ENCODE data around the gene ROCK1.
"Not testable (repeated sequence)": the region's sequence is repeated elsewhere in the genome, so short reads cannot be mapped to it uniquely, and the experiment has no call there.

Gene ROCK1

DNA sequence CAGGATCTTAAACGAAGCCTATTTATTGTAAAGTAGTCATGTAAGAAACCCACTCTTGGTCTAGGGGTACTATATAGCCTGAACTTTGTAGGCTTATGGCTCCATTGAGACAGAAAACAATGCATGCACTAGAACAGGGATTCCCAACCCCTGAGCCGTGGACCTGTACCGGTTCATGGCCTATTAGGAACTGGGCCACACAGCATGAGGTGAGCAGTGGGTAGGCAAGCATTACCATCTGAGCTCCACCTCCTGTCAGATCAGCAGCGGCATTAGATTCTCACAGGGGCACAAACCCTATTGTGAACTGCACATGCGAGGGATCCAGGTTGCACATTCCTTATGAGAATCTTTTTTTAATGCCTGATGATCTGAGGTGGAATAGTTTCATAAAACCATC, 59.2 kb downstream of the ROCK1 start:
- no peak for DNase-seq (ENCODE audit: low spot score)

DNA sequence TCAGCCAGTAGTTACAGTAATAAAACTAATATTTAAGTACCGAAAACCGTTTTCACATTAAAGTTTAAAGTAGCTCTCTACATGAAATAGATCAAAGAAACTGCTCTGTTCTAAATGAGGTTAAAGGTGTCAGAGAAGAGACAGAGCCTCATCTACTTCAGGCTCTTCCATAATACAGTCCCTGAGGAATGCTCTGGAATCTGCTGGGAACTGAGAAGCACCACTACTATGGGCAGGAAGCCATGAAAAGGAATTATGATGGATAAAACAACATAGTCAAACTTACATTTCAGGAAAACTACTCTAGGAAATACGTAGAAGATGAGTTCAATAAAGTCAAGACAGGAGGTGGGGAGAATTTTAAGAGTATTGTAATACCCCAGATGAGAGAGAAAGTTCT, 60.0 kb downstream of the ROCK1 start:
- DNase-seq (ENCODE audit: low spot score) = no peak

DNA sequence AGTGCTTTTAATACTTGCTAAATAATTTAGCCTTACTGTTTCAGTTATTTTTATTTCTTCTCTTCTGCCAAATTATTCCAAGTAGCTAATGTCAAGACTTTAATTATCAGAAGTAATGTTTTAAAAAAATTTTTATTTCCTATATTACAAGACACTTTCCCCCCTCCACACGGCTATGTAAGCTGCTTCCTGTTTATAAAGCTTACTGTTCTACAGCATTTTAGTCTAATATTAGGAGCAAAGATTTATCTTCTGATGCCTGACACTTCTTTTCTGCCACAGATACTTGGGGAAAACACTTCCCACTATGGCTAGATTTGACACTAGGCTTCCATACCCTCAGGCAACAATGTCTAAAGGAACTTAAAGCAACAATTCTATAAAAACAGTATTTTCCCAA, 62.3 kb downstream of the ROCK1 start:
- no peak for DNase-seq (ENCODE audit: low spot score)

DNA sequence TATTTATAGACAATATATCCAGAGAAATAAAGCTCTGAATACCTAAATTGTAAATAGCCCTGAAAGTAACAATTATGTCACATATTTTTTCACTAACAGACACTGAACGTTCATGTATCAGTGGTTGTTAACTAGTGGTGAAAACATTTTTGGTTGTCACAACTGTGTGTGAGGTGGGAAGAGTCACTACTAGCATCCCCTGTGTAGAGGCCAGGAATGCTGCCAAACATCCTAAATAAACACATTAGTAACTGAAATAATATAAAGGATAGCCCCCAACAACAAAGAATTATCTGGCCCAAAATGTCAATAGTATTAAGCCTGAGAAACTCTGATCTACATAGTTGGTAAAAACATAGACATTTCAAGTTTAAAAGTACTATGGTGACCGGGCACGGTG, 64.5 kb downstream of the ROCK1 start:
- DNase-seq (ENCODE audit: low spot score) = no peak

DNA sequence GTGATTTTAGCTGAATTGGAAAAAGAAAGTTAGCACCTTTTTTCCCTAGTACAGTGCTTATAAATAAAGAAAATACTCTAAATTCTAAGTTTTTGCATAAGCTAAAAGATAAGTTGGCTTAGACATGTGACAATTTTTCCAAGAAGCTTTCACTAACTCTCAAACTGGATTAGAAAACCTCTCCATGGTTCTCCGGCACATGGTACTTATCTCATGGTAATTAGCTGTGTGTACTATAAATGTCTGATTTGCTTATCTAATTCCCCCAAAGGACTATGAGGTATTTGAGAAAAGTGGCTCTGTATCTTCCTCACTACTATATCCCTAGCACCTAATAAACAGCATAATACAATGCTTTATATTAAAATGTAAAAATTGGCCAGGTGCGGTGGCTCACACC, 71.1 kb downstream of the ROCK1 start:
- DNase-seq (ENCODE audit: low spot score) = no peak

DNA sequence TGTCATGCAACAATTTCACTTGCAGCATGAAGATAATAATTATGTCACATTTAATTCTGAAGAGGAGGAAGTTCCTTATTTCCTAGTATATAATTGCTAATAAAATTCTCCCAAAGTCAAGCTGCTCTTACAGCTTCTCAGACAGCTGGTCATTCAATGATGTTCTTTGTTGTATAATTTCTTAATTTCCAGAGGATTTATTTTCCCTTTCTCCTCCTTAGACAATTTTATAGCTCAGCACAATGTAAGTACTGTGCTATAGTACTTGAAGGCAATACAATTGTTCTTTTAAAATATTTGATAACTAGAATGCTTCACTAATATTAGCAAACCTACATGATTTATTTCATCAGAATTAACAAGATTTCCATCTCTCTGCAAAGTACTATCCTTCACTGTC, 73.4 kb downstream of the ROCK1 start:
- DNase-seq (ENCODE audit: low spot score) = no peak

DNA sequence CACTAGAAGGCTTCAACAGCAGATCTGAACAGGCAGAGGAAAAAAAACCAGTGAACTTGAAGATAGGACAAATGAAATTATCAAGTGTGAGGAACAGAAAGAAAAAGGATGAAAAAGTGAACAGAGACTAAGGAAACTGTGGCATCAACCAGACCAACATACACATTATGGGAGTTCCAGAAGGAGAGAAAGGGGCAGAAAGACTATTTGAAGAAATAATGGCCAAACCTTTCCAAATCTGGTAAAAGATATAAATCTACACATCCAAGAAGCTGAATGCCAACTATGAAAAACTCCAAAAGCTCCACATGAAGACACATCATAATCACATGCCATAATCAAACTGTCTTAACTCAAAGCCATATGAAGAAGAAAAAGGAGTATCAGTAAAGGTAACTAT, 79.8 kb downstream of the ROCK1 start:
- no peak for DNase-seq (ENCODE audit: low spot score)

DNA sequence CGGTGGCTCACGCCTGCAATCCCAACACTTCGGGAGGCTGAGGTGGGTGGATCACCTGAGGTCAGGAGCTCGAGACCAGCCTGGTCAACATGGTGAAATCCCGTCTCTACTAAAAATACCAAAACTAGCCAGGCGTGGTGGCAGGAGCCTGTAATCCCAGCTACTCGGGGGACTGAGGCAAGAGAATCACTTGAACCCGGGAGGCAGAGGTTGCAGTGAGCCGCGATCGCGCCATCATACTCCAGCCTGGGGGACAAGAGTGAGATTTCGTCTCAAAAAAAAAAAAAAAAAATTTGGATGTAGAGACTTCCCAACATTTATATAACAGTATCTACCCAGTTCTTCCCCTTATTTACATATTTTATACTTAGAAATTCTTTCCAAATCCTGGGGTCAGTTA, 93.4 kb downstream of the ROCK1 start:
- DNase-seq (ENCODE audit: low spot score) = not testable (repeated sequence)

DNA sequence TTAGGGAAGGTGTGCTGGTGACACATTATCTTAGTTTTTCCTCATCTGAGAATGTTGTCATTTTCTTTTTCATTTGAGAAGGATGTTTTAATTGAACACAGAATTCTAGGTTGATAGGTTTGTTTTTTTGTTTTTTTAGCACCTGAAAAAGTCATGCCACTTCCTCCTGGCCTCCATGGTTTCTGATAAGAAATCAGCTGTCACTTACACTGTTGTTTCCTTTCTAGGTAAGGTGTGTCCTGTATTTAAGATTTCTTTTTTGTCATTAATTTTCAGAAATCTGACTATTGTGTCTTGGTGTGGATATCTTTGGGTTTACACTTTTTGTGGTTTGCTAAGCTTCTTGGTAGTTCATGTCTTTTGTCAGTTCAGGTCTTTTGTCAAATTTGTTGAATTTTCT, 99.3 kb downstream of the ROCK1 start:
- DNase-seq (ENCODE audit: low spot score) = no peak

DNA sequence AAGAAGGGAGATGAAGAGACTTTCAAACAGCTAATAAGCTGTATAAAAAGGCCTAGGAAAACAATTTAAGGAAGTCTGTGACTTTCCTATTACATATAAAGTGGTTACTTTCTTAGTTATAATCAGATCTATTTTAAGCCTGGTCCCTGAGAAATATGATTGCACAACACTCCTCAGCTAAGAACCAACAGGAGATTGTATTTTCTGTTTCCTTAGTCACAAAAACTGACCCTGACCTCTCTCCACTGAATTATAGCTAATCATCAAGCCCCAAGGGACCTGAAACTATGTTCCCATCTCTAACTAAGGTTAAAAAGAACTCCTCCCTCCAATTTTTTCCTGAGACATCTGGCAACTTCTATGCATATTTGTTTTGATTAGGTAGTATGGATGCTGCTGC, 106.9 kb downstream of the ROCK1 start:
- no peak for DNase-seq (ENCODE audit: low spot score)

DNA sequence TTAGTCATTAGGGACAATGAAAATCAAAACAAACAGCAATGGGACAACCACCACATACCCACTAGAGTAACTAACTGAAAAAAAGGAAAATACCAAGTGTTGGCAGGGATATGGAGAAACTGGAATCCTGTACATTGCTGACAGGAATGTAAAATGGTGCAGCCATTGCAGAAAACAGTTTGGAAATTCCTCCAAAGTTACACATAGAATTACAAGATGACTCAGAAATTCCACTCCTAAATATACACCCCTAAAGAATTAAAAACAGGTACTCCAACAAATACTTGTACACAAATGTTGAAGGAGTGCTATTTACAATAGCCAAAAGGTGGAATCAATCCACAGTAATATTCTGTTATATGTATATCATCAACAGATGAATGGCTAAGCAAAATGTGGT, 110.9 kb downstream of the ROCK1 start:
- no peak for DNase-seq (ENCODE audit: low spot score)

DNA sequence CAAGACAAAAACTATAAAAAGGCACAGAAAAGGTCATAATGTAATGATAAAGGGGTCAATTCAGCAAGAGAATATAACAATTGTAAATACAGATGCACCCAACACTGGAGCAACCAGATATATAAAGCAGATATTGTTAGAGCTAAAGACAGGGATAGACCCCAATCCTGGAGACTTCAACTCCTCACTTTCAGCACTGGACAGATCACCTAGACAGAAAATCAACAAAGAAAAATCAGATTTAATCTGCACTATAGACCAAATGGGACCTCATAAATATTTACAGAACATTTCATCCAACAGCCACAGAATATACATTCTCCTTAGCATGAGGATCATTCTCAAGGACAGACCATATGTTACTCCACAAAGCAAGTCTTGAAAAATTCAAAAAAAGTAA, 114.2 kb downstream of the ROCK1 start:
- DNase-seq (ENCODE audit: low spot score) = no peak

DNA sequence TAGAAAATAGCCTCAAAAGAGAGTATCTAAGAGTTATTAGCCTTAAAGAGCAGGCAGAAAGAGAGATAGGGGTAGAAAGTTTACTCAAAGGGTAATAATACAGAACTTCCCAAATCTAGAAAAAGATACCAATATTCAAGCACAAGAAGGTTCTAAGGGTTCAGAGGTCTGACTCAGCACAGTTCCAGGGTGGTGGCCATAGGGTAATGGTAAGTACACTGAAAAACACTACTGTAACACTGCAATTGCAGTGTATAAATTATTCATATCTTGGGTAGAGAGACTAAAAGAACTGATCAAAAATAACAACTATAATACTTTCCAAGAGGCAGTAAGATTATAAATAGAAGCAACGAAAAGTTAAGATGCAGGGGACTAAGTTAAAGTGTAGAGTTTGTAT, 115.2 kb downstream of the ROCK1 start:
- DNase-seq (ENCODE audit: low spot score) = no peak

DNA sequence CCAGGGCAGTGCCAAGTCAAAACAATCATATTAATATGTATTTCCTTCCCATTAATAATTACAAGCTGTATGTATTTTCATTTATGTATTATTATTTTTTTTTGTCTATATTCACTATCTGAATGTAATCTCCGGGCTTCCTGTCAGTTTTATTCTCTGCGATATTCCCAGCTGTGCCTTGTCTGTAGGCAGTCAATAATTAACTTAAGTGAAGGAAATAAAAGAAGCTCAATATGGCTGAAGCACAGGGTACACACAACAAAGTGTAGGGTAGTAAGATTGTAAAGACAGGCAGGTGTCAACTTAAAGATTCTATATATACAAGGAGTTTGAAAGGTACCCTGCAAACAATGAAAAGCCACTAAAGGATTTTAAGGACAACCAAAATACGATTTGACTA, 122.9 kb downstream of the ROCK1 start:
- DNase-seq (ENCODE audit: low spot score) = no peak

DNA sequence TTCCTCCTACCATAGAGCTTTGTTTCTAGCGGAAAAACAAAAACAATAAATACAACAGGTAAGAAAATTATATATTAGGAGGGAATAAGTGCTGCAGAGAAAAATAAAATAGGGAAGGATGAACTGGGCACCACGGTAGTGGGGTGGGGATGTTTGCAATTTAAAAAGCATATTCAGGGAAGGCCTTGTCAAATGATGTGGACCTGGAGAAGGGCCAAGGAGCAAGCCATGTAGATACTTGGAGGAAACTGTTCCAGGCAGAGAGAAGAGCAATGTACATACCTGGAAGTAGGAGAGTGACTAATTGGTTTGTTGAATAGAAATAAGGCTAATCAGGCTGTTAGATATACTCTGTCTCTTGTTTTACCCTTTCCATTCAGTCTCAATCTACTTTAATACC, 136.5 kb downstream of the ROCK1 start:
- no peak for DNase-seq (ENCODE audit: low spot score)

DNA sequence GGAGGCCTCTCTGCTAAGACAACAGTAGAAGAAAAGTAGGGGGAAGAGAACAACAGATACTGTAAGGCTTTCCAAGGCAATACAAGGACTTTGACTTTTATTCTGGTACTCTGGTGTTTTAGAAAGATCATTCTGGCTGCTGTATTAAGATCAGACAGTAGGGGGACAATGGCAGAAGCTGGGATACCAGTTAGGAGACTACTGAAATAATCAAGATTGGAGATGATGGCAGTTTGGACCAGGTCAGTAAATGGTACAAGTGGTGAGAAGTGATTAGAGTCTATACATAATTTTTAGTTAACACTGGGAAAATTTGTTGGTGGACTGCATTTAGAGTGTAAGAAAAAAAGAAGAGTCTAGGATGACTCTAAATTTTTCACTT, 139.7 kb downstream of the ROCK1 start:
- DNase-seq (ENCODE audit: low spot score) = no peak

DNA sequence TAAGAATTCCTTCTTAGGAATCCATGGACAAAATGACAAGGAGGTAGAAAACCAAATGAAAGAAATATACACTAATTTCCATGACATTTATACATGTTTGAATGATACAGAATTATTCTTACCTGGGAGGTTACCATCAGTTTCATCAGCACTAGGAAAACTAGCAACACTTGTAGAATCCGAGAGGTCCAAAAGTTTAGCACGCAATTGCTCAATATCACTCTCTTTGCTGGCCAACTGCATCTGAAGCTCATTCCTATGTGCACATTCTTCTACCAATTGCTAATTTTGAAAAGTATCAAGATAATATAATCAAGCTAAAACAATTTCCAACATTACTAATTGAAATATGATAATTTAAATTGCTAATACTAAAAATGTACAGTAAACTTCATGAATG, 144.8 kb downstream of the ROCK1 start:
- no peak for DNase-seq (ENCODE audit: low spot score)

DNA sequence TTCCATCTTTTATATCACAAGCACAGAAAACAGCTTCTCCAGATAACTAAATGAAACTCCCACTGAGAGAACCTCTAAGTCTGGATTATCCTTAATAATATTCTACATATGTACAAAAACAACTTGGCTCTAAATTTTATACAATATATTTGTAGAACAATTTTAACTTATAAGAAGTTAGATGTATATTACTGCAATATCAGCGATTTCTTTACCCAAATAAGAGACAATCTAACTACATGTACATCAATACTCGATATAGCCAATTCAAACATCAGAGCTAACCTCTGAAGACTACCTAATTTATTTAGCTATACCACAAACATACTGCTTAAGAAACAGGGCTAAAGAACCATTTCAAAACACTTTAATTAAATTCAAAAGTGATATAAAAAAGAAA, 148.6 kb downstream of the ROCK1 start:
- no peak for DNase-seq (ENCODE audit: low spot score)

DNA sequence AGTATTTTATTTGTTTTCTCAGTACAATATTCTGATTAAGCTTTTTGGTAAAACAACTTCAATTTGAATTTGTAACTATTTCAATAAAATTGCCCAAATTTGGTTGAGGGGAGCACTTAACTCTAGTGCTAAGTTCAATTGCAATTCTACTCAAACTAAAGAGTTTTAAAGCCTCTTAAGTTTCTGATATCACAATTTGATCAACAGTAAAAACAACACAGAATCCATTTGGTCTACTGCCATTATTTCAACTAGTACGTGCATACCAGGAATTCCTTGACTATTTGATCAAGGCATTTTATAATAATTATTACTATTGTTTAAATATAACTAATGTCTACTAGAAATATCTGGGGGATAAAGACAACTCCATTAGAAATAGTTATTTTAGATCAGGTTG, 150.9 kb downstream of the ROCK1 start:
- DNase-seq (ENCODE audit: low spot score) = no peak

DNA sequence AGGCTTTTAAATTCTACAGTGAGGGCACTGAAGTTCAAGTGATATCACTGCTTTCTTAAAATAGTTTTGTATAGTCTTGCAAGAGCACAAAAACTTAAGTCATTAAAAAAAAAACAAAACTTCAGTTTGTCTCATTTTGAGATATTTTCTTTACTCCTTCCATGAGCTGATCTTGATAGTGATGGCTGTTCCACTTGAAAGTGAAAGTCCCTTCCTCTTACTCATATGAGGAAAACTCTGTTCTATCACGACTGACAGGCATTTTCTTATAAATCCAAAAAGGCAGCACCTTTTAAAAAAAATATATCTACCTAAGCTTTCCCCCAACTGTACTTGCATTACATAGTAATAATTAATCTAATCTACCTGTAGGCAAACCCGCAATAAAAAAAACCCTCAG, 160.8 kb downstream of the ROCK1 start:
- DNase-seq (ENCODE audit: low spot score) = not testable (repeated sequence)

All from ecto neural progenitor cell (in vitro differentiated cells).